GM18861 (cell line): ENCODE measurements around the gene GIPC3.
"Not testable (repeated sequence)": the region's sequence is repeated elsewhere in the genome, so short reads cannot be mapped to it uniquely, and the experiment has no call there.

Source experiments
- ATAC-seq: cut with Tn5 transposase; IDR thresholded peaks from one replicate; pipeline ENCODE4 v1.9.1; 2021; ENCODE audit not compliant: unreplicated experiment

The GIPC3 gene

DNA sequence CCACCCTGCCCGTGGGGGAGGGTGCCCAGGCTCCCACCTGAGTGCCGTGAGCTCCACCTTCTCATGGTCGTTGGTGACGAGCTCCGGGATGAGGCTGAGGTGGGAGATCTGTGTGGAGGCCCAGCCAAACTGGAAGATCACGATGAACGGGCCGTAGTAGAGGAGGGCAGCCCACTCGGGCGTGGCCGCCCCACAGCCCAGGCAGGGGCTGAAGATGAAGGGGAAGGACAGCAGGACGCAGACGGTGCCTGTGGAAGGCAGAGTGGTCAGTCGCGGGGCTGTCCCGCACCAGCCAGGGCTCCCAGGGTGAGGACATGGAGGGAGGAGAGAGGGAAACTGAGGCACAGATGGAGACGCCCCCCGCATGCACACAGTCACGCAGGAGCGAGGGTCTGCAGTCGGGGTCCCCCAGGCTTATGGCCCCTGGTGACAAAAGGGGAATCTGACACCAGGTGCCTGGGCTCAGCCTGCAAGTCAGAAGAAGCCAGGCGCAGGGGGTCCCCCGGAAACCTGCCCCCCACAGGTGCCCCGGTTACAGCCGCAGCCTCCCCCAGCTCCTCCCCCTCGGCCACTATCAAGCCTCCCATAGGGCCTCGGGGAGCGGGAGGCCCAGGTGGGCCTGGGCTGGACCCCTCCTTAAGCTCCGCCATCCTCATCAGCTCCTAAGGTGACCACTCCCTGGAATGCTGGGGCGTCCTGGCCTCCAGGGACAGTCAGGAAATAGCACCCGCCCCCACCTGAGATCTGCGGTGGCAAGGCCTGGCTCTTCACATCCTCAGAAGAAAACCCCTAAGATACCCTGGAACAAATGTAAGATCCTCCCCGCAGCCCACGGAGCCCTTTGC, 34.1 kb upstream of the GIPC3 start:
- ATAC-seq: no peak

DNA sequence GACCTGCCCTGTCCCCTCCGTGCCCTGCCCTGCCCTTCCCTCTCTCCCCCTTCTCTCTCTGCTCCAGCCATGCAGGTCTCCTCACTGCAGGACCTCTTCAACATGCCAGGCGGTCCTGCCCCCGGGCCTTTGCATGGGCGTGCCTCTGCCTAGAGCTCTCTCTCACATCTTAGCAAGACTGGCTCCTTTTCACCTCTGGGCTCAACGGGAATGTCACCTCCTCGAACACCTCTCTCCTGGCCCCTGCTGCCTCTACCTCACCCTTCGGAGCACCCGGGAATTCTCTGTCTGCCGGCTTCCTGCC, 33.5 kb upstream of the GIPC3 start:
- ATAC-seq: no peak

DNA sequence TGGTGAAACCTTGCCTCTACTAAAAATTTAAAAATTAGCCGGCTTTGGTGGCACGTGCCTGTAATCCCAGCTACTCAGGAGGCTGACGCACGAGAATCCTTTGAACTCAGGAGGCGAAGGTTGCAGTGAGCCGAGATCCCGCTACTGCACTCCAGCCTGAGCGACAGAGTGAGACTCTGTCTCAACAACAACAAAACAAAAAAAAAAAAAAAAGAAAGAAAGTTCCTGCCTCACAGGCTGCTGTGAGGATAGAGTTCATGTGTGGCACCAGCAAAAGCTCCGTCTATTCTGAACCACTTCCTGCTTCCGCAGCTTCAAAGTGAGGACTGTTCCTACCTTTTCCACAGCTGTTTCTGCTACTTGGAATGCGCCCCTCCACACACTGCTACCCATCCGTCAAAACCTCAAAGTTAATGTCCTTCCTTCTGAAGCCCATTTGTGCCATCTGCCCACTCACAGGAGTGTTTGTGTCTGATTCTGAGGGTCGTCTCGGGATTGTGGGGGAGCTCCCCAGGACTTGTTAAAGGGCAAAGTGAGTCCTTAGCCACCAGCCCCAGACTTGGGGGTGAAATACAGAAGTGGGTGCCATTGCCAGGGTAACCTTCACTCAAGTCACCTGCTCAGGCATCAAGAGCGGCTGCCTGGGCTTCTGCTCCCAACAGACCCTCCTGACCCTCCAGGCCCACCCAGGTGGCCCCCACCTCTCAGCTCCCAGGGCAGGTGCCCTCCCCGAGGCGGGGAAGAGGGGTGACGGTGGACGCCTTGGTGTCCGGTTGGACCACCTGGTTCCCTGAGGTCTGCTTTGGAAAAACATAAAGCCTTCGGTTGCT, 30.8 kb upstream of the GIPC3 start:
- no peak for ATAC-seq

DNA sequence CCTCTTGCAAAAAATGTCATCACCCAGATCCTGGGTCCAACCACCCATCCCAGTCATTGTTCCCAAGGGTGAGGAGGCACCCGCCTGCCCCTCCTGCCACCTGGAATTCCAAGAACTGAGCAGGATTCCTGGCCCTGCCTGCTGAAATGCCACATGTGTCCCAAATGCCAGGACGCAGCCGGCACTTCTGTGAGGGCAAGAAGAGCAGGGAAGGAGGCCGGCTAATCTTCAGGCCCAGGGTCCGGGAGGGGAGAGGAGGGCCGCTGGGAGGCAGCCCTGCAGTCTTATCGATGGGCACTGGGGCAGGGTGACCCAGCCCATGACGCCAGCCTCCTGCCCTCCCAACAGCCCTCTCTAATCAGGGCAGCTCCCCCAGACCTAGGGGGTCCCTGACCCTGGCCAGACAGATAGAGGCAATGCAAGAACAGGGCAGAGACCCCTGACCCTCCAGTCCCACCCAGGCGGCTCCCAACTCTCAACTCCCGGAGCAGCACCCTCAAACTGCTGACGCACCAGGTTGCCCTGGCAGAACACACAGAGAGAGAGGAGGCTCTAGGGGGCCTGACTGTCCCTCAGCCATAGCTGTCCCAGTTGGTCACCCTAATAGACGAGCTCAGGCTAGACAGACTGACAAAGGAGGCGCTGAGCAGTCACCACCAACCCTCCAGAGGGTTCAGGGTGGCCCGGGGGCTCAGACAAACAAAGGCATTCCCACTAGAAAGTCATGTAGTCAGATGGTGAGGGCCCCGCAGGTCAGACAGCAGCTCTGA, 29.4 kb upstream of the GIPC3 start:
- ATAC-seq: no peak

- no peak for ATAC-seq
Observed at GRCh38 chr19:3556423-3556977, 28.8 kb upstream of the GIPC3 start.

DNA sequence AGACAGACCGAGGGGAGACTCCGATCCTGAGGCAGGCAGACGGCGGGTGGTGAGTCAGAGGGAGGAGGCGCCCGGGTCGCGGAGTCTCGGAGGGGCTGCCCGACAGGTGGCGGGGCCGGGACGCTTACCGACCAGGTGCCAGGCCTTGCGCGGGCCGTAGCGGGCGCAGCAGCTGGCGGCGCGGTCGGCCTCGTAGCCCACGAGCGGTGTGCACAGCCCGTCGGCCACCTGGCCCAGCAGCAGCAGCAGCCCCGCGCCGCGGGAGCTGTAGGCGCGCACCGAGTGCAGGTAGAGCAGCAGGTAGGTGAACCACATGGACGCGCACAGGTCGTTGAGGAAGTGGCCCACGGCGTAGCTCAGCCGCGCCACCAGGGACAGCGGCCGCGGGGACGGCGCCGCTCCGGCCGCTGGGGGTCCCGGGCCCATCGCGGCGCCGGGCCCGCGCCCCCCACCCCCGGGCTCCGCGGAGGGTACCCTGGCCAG, 28.3 kb upstream of the GIPC3 start:
- ATAC-seq: peak; percentile 30

- peak; percentile 71 for ATAC-seq
Observed at GRCh38 chr19:3557461-3558248, 27.6 kb upstream of the GIPC3 start, which contains the start of gene MFSD12. Gene MFSD12 (minus strand): TSS chr19:3557586. CDS start chr19:3557403, 183 bp downstream.

DNA sequence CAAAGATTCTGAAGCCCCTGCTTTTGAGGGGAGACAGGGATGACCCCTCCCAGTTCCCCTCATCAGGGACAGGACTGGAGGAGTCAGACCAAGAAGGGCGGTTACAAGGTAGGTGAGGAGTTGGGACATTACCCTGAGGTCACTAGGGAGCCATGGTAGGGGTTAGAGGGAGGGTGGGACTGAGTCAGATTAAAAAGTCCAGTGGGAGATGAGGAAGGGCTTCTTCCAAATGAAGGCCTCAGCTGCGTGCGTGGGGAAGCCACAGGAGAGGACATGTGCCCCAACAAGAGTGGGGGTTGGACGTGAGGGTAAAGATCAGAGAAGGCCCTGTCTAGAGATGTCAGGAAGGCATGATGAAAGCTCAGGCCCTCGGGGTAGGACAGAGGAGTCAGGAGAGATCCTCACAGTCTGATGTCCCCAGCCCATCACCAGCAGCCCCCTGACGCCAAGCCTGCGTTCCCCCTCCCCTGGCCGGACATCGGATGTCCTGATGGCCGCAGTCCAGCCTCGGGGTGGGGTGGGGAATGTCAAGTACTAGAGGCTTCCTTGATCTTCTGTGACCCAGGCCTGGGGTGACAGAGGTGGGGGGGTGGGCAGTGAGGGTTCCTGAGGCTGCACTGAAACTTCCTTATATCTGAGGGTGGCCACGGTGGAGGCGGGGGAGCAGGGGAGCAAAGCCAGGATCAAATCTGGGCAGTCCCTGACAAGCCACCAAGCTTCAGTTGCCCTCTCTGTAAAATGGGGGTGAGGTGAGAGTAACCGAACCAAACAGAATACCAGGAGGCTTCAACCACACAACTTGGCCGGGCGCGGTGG, 21.4 kb upstream of the GIPC3 start:
- no peak for ATAC-seq

GRCh38 chr19:3565139-3565538, 20.1 kb upstream of the GIPC3 start:
- no peak for ATAC-seq

GRCh38 chr19:3570042-3570441, 15.2 kb upstream of the GIPC3 start:
- not testable (repeated sequence) for ATAC-seq

DNA sequence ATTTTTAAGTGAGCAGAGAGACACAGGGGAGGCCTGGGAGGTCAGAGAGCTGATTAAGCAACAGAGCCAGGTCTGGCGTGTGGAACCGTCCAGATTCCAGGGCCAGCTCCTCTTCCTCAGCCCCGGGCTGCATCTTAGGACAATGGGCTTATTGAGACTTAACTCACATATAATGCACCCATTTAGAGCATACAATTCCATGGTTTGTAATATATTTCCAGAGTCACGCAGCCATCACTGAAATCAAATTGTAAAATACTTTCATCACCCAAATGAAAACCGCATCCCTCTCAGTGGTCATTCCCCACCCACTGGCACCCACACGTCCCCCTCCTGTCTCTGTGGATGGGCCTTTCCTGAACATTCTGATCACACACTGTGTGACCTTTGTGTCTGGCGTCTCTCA, 14.7 kb upstream of the GIPC3 start:
- no peak for ATAC-seq

DNA sequence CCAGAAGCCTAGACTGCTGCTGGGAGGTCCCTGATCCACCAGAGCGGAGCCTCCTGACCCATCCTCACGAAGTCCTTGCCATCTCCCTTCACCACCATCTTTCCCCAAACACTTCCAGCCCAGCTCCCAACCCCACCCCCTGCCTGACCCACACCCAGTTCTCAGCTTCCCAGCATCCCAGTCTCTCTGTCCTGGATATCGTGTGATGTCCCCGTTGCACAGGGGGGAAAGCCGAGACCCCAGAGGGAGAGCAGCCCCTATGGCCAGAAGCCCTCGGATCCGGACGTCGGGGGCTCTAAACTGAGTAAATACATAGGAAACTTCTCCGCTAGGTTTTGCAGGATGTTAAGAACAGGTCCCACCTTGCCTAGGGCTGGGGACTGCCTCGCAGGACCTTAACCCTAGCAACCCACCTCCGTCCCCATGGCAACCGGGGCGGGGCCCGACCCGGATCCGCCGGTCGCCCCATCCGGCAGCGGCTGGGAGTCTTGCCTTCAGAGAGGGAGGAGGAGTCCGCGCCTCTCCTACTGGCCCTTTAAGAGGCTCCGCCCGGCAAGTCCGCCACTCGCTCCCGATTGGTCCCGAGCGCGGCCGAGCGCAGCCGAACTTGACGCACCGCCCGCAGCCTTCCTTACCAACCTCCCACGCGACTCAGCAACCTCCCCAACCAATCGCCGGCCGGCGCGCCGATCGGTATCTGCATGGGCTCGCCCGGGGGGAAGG, 13.0 kb upstream of the GIPC3 start:
- ATAC-seq: peak; percentile 89

DNA sequence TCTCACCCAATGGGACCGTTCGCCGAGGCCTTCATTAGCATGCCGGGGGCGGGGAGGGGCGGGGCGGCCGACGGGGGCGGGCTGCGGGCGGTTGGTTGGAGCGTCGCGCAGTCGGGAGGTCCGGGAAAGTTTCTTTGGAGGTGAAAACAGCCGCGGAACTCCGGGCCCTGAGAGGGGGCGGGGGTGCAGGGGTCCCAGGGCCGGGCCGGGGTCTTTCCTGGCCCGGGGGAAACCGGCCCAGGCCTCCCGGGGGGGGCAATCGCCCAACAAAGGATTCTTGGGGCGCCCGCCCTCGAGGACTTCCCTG, 12.5 kb upstream of the GIPC3 start, which contains the start of gene HMG20B:
Gene HMG20B (plus strand): TSS at position 90 of the 307 bp plus-strand sequence. CDS start 366 bp downstream, outside the sequence.
- ATAC-seq: no peak

GRCh38 chr19:3573162-3573857, 12.0 kb upstream of the GIPC3 start:
- peak; percentile 5 for ATAC-seq

- ATAC-seq: no peak
Observed at GRCh38 chr19:3573858-3574637, 11.2 kb upstream of the GIPC3 start.

GRCh38 chr19:3575260-3575741, 10.0 kb upstream of the GIPC3 start:
- ATAC-seq: no peak
